ENCODE measurements around the gene HHAT.

The HHAT gene

GRCh38 chr1:210689826-210690225 lies 361.1 kb downstream of the HHAT start:
- H3K4me3 ChIP-seq (ENCODE audit: low read depth, low read length), result no peak overlapping the region
- TF ChIP-seq, protein P1, sequence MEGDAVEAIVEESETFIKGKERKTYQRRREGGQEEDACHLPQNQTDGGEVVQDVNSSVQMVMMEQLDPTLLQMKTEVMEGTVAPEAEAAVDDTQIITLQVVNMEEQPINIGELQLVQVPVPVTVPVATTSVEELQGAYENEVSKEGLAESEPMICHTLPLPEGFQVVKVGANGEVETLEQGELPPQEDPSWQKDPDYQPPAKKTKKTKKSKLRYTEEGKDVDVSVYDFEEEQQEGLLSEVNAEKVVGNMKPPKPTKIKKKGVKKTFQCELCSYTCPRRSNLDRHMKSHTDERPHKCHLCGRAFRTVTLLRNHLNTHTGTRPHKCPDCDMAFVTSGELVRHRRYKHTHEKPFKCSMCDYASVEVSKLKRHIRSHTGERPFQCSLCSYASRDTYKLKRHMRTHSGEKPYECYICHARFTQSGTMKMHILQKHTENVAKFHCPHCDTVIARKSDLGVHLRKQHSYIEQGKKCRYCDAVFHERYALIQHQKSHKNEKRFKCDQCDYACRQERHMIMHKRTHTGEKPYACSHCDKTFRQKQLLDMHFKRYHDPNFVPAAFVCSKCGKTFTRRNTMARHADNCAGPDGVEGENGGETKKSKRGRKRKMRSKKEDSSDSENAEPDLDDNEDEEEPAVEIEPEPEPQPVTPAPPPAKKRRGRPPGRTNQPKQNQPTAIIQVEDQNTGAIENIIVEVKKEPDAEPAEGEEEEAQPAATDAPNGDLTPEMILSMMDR (IDR thresholded peaks at IDR 0.05; ENCODE audit: borderline replicate concordance, insufficient read depth, low read depth, low read length), result no peak

- TF ChIP-seq, protein P1 (IDR thresholded peaks at IDR 0.05; ENCODE audit: borderline replicate concordance, insufficient read depth, low read depth, low read length), result no peak
- no peak overlapping the region for H3K4me3 ChIP-seq (ENCODE audit: low read depth, low read length)
These were observed 361.5 kb downstream of the HHAT start for GRCh38 chr1:210690236-210690635.

DNA sequence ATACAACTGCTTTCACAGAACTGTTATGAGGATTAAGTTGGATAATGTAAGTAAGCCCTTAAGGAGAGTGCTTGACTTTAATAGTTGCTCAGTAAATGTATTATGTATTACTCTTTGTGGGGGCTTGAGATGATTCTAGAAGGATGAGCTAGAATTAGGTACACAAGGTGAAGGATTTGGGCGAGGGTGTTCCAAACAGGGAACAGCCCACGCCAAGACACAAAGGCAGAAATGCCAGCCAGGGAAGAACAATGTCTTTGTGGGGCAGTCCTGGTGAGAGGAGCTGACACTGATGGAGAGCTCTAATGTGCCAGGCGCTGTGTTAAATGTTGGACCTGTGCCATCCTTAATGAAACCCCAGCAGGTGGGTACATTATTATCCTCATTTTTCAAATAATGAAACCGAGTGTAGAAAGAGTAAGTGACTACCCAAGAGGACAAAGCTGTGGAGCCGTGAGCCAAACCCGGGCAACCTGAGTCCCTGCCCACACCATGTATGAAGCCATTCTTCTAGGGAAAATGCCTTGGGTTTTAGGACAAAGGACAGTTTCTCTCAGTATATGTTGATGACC lies 362.4 kb downstream of the HHAT start:
- TF ChIP-seq, protein P1 (IDR thresholded peaks at IDR 0.05; ENCODE audit: borderline replicate concordance, insufficient read depth, low read depth, low read length), result no peak

GRCh38 chr1:210692796-210693195 lies 364.1 kb downstream of the HHAT start:
- no peak overlapping the region for H3K4me3 ChIP-seq (ENCODE audit: low read depth, low read length)
- TF ChIP-seq, protein P1 (IDR thresholded peaks at IDR 0.05; ENCODE audit: borderline replicate concordance, insufficient read depth, low read depth, low read length), result no peak

More for the DNA sequence above, 362.4 kb downstream of the HHAT start:
- H3K4me3 ChIP-seq (ENCODE audit: low read depth, low read length), result no peak overlapping the region

DNA sequence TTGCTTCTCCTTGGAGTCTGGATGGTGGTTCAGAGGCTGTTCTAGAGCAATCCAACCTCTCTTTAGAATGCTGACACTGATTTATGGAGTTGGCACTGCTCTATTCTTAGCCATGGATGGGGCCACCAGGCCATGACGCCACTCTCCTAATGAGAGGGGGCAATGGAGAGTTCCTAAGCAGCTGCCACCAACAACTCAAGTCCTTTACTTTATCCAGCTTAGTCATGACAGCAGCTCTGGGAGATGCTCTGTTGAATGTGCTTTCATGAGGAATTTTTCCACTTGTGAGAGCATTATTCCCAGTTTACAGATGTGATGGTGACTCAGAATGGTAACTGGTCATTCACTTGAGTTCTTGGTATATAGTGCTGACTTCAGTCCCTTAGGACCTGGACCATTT lies 366.3 kb downstream of the HHAT start:
- H3K4me3 ChIP-seq (ENCODE audit: low read depth, low read length), result no peak overlapping the region
- TF ChIP-seq, protein P1 (IDR thresholded peaks at IDR 0.05; ENCODE audit: borderline replicate concordance, insufficient read depth, low read depth, low read length), result no peak

DNA sequence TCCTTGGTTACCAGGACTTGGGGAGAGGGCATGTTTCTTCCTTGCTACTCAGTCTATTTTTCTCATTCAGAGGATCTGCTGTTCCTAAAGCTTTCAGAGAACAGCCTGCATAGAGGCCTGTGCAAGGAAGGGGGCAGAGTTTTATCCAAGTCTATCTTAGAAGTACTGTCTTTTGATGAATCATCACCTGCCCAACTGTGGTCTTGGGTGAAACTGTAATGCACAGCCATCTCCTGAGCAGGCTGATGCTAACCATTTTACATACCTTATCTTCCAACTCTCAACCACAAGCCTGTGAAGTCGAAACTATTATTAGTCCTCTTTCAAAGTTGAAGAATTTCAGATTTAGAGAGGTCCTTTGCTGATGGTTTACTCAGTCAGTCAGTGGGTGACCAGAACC lies 368.0 kb downstream of the HHAT start:
- no peak overlapping the region for H3K4me3 ChIP-seq (ENCODE audit: low read depth, low read length)

DNA sequence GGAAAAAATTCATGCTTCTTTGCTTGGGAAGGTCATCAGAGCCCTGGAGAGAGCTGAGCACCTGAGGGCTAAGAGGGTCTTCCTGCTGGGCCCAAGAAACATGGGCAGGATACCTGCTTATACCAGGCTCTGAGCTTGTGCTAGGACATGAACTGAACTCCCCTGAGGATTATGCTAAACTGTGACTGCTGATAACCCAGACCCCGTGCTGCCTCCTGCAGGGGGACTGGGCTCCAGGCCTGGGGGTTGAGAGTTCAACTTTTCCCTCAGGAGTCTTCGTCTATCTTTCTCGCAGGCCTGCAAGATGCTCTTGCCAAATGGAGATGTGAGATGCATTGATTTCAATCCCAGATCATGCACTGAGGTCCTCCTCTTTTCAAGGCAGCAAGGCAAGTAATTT lies 368.5 kb downstream of the HHAT start:
- H3K4me3 ChIP-seq (ENCODE audit: low read depth, low read length), result no peak overlapping the region
- TF ChIP-seq, protein P1 (IDR thresholded peaks at IDR 0.05; ENCODE audit: borderline replicate concordance, insufficient read depth, low read depth, low read length), result no peak

More for the DNA sequence above, 368.0 kb downstream of the HHAT start:
- TF ChIP-seq, protein P1 (IDR thresholded peaks at IDR 0.05; ENCODE audit: borderline replicate concordance, insufficient read depth, low read depth, low read length), result no peak

All from GM12875 (cell line).